GM12891 (cell line): Measurements from ENCODE around the gene CADPS.
A peak's percentile ranks its signal among the peaks of the same experiment; 100 is the strongest.

Source experiments
- DNase-seq: peaks from one replicate; pipeline ENCODE4 v3.0.0; 2011; ENCODE audit warnings: low spot score; ENCODE audit not compliant: insufficient read length
- FAIRE-seq: peaks from 2 replicates; lab custom pipeline; 2011; peaks lifted over from hg19 to GRCh38; lab: Jason Lieb, UNC
- PAX5 ChIP-seq: IDR thresholded peaks from 2 replicates; pipeline ENCODE4 v1.6.1; 2011; ENCODE audit warnings: low read length, moderate library complexity, mild to moderate bottlenecking; ENCODE audit not compliant: insufficient read depth, severe bottlenecking
- POLR2A ChIP-seq: IDR thresholded peaks from 2 replicates; pipeline ENCODE4 v1.6.1; 2011; ENCODE audit warnings: low read depth, low read length, control low read depth
- POLR2AphosphoS5 ChIP-seq: IDR thresholded peaks from 2 replicates; pipeline ENCODE4 v1.6.1; 2011; ENCODE audit warnings: low read depth, low read length, control low read depth
- POU2F2 ChIP-seq: IDR thresholded peaks from 2 replicates; pipeline ENCODE4 v1.6.1; 2011; ENCODE audit warnings: low read depth, mild to moderate bottlenecking, control low read depth, low read length, moderate library complexity
- SPI1 ChIP-seq: IDR thresholded peaks from 2 replicates; pipeline ENCODE4 v1.6.1; 2011; ENCODE audit warnings: low read depth, low read length, control low read depth
- TAF1 ChIP-seq: IDR thresholded peaks from 2 replicates; pipeline ENCODE4 v1.6.1; 2011; ENCODE audit warnings: low read depth, low read length, control low read depth

The CADPS gene

GRCh38 chr3:62665627-62666437 is 209.4 kb downstream of the CADPS start:
- FAIRE-seq (peak; percentile 66), DNase-seq (no peak)
- TF ChIP-seq POLR2A (no peak), POU2F2 (no peak), TAF1 (no peak), POLR2AphosphoS5 (no peak), PAX5 (no peak), SPI1 (no peak)

GRCh38 chr3:62662677-62663076 is 212.5 kb downstream of the CADPS start:
- FAIRE-seq, result no peak
- TF ChIP-seq PAX5 (no peak), POLR2A (no peak), TAF1 (no peak), POLR2AphosphoS5 (no peak), SPI1 (no peak), POU2F2 (no peak)

GRCh38 chr3:62659660-62660059 is 215.6 kb downstream of the CADPS start:
- no peak for DNase-seq
- FAIRE-seq, result no peak
- TF ChIP-seq POLR2AphosphoS5 (no peak), POLR2A (no peak), SPI1 (no peak), POU2F2 (no peak), TAF1 (no peak), PAX5 (no peak)

More at GRCh38 chr3:62662677-62663076, 212.5 kb downstream of the CADPS start:
- no peak for DNase-seq

- FAIRE-seq (no peak), DNase-seq (no peak)
- no peak for TF ChIP-seq POLR2A
- TF ChIP-seq SPI1, result no peak
- TF ChIP-seq POLR2AphosphoS5, result no peak
- no peak for TF ChIP-seq PAX5
- no peak for TF ChIP-seq TAF1
- no peak for TF ChIP-seq POU2F2
Measured at GRCh38 chr3:62655691-62656063, 219.5 kb downstream of the CADPS start.

- DNase-seq (no peak), FAIRE-seq (no peak)
- no peak for TF ChIP-seq POLR2AphosphoS5
- TF ChIP-seq TAF1, result no peak
- no peak for TF ChIP-seq POLR2A
- no peak for TF ChIP-seq PAX5
- TF ChIP-seq POU2F2, result no peak
Measured at GRCh38 chr3:62655056-62655690, 220.0 kb downstream of the CADPS start.

GRCh38 chr3:62653796-62654195 is 221.4 kb downstream of the CADPS start:
- FAIRE-seq (no peak), DNase-seq (no peak)
- TF ChIP-seq POLR2AphosphoS5, result no peak
- TF ChIP-seq TAF1, result no peak
- no peak for TF ChIP-seq PAX5
- no peak for TF ChIP-seq SPI1
- TF ChIP-seq POU2F2, result no peak
- no peak for TF ChIP-seq POLR2A

GRCh38 chr3:62647711-62648110 is 227.5 kb downstream of the CADPS start:
- no peak for DNase-seq

GRCh38 chr3:62644493-62644892 is 230.7 kb downstream of the CADPS start:
- DNase-seq (no peak), FAIRE-seq (no peak)
- TF ChIP-seq PAX5, result no peak
- no peak for TF ChIP-seq TAF1
- TF ChIP-seq SPI1, result no peak
- TF ChIP-seq POLR2A, result no peak
- TF ChIP-seq POU2F2, result no peak
- no peak for TF ChIP-seq POLR2AphosphoS5

More at GRCh38 chr3:62647711-62648110, 227.5 kb downstream of the CADPS start:
- FAIRE-seq, result no peak
- TF ChIP-seq TAF1 (no peak), PAX5 (no peak), SPI1 (no peak), POU2F2 (no peak), POLR2A (no peak), POLR2AphosphoS5 (no peak)

- FAIRE-seq (no peak), DNase-seq (no peak)
- TF ChIP-seq PAX5 (no peak), POU2F2 (no peak), POLR2AphosphoS5 (no peak), TAF1 (no peak), POLR2A (no peak), SPI1 (no peak)
Measured at GRCh38 chr3:62638316-62638715, 236.9 kb downstream of the CADPS start.

GRCh38 chr3:62636235-62636826 is 238.9 kb downstream of the CADPS start:
- TF ChIP-seq TAF1 (no peak), POU2F2 (no peak), SPI1 (no peak), POLR2AphosphoS5 (no peak), PAX5 (no peak), POLR2A (no peak)
- FAIRE-seq (no peak), DNase-seq (no peak)
